Measurements from ENCODE around the gene PRCD. TPM values are rescaled to one million over a fixed set of nuclear protein-coding genes. Genes with fewer than 3 reads are reported as not detected.
"Not testable (repeated sequence)": the region's sequence is repeated elsewhere in the genome, so short reads cannot be mapped to it uniquely, and the experiment has no call there.

PRCD gene
- total RNA-seq, 1 donor, result 0.73 TPM

DNA sequence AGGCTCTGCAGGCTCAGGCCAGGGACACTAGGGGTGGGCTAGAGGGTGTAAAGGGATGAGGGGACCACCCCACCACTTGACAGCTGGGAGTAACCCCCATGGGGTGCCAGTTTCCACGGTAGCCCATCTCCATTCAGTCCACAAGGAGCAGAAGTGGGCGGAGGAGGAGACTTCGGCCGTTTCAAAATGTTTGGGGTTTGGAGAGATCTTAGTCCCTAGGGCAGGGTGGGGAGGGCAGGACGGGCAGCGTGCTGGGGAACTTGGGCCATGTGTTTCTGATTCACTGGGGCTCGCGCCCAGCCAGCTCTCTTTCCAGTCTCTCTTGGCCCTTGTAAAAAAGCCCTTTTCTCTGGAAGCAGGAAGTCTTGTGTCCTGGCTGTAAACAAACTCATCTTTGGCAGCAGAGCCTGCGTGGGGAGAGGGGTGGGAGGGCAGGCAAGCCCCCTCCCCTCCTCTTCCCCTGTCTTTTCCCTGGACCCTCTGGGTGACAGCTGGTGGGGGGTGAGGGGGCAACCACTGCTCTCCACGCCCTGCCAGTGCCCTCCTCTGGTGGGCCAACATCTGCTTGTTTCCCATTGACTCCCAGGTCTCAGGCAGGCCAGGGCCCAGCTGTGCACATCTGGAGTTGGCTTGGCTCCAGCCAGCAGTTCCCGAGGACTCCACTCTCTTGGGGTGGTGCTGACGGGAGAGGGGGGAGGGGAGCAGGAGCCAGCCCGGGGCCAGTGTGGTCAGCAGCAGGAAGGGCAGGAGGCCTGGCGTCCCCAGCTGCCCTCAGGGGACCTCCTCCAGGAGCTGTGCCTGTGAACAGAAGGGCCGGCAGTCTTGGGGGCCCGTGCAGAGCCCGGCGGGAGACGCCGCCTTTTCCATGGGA is 10.4 kb upstream of the PRCD start:
- Histone ChIP-seq H3K4me1 (ENCODE audit: insufficient read depth, low read length) (peaks cover 36% of the 10 kb centered on the region), H3K4me3 (ENCODE audit: low read length) (no peak overlapping the region), H3K27me3 (ENCODE audit: insufficient read depth, low read length) (no peaks in the 10 kb centered on the region), H3K9me3 (ENCODE audit: low read depth, low read length) (no peaks in the 10 kb centered on the region)

DNA sequence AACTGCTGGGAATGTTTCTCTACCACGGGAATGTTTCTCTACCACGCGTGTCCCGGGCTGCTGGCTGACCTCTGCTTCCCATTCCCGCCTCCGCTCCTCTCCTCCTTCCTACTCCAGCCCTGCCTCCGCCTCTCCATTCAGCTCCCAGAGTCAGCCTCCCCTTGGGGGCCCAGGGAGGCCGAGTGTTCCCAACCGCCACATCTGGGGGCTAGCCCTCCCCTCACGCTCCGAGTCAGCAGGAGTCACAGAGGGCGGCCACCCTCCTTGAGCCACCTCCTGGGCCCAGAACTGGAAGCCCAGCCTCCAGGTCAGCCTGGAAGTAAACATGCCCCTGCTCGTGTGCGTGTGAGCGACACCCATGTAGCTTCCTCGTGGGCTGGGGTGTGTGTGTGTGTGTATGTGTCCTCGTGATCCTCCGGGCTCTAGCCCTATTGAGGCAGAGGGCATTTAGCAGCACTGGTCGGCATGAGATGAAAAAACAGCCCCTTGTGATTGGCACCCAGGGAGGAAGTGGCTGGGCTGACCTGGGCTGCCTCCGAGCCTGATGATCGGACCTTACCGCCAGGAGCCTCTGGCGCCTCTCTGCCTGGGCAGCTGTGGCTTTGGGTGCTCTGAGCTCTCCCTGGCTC is 9.6 kb upstream of the PRCD start:
- no peaks in the 10 kb centered on the region for H3K9me3 ChIP-seq (ENCODE audit: low read depth, low read length)
- H3K27me3 ChIP-seq (ENCODE audit: insufficient read depth, low read length), result no peaks in the 10 kb centered on the region
- no peak overlapping the region for H3K4me3 ChIP-seq (ENCODE audit: low read length)
- H3K4me1 ChIP-seq (ENCODE audit: insufficient read depth, low read length), result peaks cover 36% of the 10 kb centered on the region

DNA sequence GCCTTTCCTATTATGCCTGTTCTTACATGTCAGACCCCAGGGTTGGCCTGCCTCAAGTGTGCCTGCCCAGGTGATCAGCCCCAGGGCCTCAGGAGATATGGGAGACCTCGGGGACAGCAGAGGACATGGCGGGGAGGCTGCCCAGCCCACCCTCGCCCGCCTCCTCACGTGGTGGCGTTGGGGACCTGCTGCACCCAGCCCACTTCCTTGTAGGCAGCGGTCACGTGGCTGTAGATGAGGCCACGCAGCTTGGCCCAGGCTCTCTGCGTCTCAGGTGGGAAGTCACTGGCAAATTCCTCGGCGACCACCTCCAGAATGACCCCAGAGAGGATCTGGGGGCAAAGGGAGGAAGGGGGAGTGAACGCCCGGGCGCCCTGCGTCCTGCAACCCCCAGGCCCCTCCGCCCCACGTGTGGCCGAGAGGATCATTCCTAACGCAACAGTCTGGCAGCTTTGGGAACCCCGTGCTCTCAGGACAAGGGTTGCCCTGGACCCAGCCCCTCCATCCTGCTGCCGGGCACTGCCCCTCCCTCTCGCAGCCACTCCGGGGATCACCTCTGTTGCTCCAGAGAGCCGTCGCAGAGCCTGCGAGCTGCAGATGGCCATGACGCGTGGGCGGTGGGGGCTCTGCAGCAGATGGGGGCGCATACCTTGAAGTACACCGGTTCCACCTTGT is 8.9 kb upstream of the PRCD start:
- Histone ChIP-seq H3K27me3 (ENCODE audit: insufficient read depth, low read length) (no peaks in the 10 kb centered on the region), H3K9me3 (ENCODE audit: low read depth, low read length) (no peaks in the 10 kb centered on the region), H3K4me1 (ENCODE audit: insufficient read depth, low read length) (peaks cover 36% of the 10 kb centered on the region), H3K4me3 (ENCODE audit: low read length) (no peak overlapping the region)

DNA sequence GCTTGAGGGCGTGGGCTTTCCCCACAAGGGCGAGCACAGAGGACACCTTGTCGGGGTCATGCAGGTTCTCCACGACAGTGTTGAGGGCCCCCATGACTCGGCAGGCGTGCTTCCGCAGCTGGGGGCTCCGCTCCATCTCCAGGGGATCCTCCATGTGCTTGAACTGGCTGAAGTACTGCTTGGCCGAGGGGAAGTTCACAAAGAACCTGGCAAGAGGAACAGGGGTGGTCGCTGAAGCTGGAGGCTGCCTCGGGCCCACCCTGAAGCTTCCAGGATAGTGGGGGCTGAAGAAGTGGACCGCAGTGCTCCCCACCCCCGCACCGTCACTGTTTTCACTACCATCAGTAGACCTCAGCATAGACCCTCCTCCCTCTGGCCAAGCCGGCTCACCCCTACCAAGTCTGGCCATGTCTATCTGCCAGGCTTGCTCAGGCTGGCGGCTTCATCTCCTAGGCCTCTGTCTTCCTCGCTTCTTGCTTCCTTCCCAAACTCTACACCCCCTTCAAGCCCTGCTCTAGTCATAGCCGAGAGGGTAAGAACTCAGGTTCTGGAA is 8.3 kb upstream of the PRCD start:
- H3K4me1 ChIP-seq (ENCODE audit: insufficient read depth, low read length), result peaks cover 36% of the 10 kb centered on the region
- H3K4me3 ChIP-seq (ENCODE audit: low read length), result no peak overlapping the region
- H3K9me3 ChIP-seq (ENCODE audit: low read depth, low read length), result no peaks in the 10 kb centered on the region
- H3K27me3 ChIP-seq (ENCODE audit: insufficient read depth, low read length), result peaks cover 3% of the 10 kb centered on the region

DNA sequence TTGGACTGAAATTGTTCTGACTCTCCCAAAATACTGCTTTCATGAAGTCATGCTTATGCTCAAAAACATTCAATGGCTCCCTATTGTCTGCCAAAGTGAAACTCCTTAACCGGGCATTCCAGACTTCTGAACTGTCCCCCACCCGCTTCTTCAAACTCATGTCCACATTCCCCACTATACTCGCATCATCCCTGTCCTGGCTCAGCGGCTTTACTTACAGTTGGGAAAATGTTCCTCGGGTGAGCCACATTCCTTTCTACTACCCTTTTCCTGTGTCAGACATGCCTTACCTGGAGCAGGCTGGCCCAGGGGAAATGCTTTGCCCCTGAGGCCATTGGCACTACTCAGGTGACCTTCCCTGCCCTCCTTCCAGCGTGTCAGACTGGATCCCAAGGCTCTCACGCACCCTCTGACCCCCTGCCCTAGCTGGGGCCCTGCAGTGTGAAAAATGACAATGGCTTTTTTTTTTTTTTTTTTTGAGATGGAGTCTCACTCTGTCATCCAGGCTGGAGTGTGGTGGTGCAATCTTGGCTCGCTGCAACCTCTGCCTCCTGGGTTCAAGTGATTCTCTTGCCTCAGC is 7.7 kb upstream of the PRCD start:
- H3K27me3 ChIP-seq (ENCODE audit: insufficient read depth, low read length), result peaks cover 9% of the 10 kb centered on the region
- peaks cover 36% of the 10 kb centered on the region for H3K4me1 ChIP-seq (ENCODE audit: insufficient read depth, low read length)
- no peaks in the 10 kb centered on the region for H3K9me3 ChIP-seq (ENCODE audit: low read depth, low read length)
- no peak overlapping the region for H3K4me3 ChIP-seq (ENCODE audit: low read length)

DNA sequence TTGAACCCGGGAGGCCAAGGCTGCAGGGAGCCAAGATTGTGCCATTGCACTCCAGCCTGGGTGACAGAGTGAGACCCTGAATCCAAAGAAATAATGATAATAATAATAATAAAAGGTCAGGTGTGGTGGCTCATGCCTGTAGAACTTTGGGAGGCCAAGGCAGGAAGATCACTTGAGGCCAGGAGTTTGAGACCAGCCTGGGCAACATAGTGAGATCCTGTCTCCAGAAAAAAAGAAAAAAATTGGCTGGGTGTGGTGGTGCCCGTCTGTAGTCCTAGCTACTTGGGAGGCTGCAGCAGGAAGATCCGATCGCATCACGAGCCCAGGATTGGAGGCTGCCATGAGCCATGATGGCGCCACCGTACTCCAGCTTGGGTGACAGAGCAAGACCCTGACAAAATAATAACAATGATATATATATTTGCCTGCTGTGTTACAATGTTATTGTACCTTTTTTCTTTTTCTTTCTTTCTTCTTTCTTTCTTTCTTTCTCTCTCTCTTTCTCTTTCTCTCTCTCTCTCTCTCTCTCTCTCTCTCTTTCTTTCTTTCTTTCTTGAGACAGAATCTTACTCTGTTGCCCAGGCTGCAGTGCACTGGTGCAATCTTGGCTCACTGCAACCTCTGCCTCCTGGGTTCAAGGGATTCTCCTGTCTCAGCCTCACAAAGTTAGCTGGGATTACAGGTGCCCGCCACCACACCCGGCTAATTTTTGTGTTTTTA is 6.0 kb upstream of the PRCD start:
- H3K9me3 ChIP-seq (ENCODE audit: low read depth, low read length); H3K4me3 ChIP-seq (ENCODE audit: low read length): not testable (repeated sequence)
- Histone ChIP-seq H3K27me3 (ENCODE audit: insufficient read depth, low read length) (peaks cover 18% of the 10 kb centered on the region), H3K4me1 (ENCODE audit: insufficient read depth, low read length) (peaks cover 30% of the 10 kb centered on the region)

DNA sequence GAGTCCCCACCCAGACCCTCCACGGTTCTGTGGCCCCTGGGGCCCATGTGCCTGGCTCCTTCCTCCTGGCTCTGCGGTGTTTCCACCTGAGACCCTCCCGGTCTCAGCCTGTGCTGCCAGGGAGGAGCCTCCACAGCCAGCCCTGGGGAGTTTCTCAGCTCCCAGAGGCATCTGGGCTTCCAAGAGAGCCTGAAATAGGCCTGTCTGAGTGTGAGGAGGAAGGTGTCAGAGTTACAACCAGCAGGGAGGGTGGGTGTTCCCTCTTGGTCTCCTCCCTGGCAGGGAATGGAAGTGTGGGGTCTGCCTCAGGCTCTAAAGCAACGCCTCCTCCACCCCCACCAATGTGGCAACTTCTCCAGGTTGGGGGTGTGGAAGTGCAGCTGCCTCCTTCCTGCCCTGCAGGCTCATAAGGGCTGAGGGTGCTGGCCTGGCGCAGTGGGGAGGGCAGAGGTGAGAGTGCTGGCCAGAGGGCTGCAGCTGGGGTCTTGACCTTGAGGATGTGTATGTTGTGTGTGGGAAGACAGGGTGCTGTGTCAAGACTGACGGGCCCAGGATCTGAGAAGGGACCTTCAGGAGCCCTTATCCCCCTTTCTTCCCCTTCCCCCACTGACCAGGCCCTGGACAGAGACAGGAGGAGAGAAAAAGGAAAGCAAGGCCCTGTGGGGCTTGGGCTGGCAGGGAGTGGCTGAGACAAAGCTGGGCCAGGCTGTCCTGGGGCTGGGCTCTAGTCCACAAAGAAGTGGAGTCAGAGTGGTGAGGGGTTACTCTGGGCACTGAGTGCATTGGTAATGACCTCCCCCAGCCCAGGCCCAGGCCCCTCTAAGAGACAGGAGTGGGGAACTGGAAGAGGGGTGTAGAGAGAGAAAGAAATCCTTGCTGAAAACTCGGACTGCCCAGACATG is 4.8 kb upstream of the PRCD start:
- peaks cover 18% of the 10 kb centered on the region for H3K4me1 ChIP-seq (ENCODE audit: insufficient read depth, low read length)
- no peak overlapping the region for H3K4me3 ChIP-seq (ENCODE audit: low read length)
- peaks cover 30% of the 10 kb centered on the region for H3K27me3 ChIP-seq (ENCODE audit: insufficient read depth, low read length)
- H3K9me3 ChIP-seq (ENCODE audit: low read depth, low read length), result no peaks in the 10 kb centered on the region

- H3K27me3 ChIP-seq (ENCODE audit: insufficient read depth, low read length), result peaks cover 32% of the 10 kb centered on the region
- no peak overlapping the region for H3K4me3 ChIP-seq (ENCODE audit: low read length)
- peaks cover 16% of the 10 kb centered on the region for H3K4me1 ChIP-seq (ENCODE audit: insufficient read depth, low read length)
- no peaks in the 10 kb centered on the region for H3K9me3 ChIP-seq (ENCODE audit: low read depth, low read length)
Observed at GRCh38 chr17:76535788-76536510, 3.9 kb upstream of the PRCD start.

- no peak overlapping the region for H3K4me3 ChIP-seq (ENCODE audit: low read length)
- peaks cover 32% of the 10 kb centered on the region for H3K27me3 ChIP-seq (ENCODE audit: insufficient read depth, low read length)
- no peaks in the 10 kb centered on the region for H3K9me3 ChIP-seq (ENCODE audit: low read depth, low read length)
- H3K4me1 ChIP-seq (ENCODE audit: insufficient read depth, low read length), result peaks cover 17% of the 10 kb centered on the region
Observed at GRCh38 chr17:76536511-76537287, 3.1 kb upstream of the PRCD start.

- H3K27me3 ChIP-seq (ENCODE audit: insufficient read depth, low read length), result peaks cover 32% of the 10 kb centered on the region
- H3K9me3 ChIP-seq (ENCODE audit: low read depth, low read length), result no peaks in the 10 kb centered on the region
- peaks cover 17% of the 10 kb centered on the region for H3K4me1 ChIP-seq (ENCODE audit: insufficient read depth, low read length)
- H3K4me3 ChIP-seq (ENCODE audit: low read length), result no peak overlapping the region
Observed at GRCh38 chr17:76537288-76537577, 2.6 kb upstream of the PRCD start.

DNA sequence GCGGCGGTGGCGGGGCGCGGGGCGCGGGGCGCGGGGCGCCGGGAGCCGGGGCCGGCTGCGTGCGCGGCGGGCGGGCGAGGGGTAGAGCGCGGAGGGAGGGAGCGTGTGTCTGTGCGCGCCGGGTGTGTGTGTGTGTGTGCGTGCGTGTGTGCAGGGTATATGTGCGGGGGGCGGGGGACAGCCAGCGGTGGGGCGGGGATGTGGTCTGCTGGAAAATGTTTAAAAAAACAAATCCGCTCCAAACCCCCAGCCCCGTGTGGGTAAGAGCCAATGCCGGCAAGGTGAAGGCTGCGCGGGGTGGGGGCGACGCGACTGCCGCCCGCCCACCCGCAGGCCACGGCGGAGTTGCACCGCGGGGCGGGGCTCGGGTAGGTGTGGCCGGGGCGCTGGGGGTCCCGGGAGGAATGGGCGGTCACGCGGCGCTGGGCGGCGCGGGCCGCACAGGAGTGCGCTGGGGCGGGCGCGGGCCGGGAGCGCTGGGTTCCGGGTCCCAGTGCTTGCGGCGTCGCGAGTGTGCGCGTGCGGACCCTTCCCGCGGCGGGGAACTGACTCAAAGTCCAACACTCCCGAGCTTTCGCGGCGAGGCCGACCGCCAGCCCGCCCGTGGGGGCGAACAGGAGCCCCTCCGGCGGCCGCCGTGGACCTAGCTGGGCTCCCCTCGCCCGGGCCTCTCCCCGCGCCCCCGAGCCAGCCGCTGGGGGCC is 2.1 kb upstream of the PRCD start, which contains the start of gene CYGB:
CYGB (minus strand) TSS at position 132 of the 703 bp plus-strand sequence. CDS start 167 bp downstream, outside the sequence.
- H3K9me3 ChIP-seq (ENCODE audit: low read depth, low read length), result no peaks in the 10 kb centered on the region
- peaks cover 17% of the 10 kb centered on the region for H3K4me1 ChIP-seq (ENCODE audit: insufficient read depth, low read length)
- H3K27me3 ChIP-seq (ENCODE audit: insufficient read depth, low read length), result peaks cover 32% of the 10 kb centered on the region
- H3K4me3 ChIP-seq (ENCODE audit: low read length), result no peak within 1 kb of the TSS

- H3K27me3 ChIP-seq (ENCODE audit: insufficient read depth, low read length), result peaks cover 32% of the 10 kb centered on the region
- peaks cover 17% of the 10 kb centered on the region for H3K4me1 ChIP-seq (ENCODE audit: insufficient read depth, low read length)
- H3K9me3 ChIP-seq (ENCODE audit: low read depth, low read length), result no peaks in the 10 kb centered on the region
- H3K4me3 ChIP-seq (ENCODE audit: low read length), result no peak overlapping the region
Observed at GRCh38 chr17:76538281-76538931, 1.4 kb upstream of the PRCD start.
